HG03025 (cell line): ENCODE results near the gene SMIM24.
"Not testable (repeated sequence)": the region's sequence is repeated elsewhere in the genome, so short reads cannot be mapped to it uniquely, and the experiment has no call there.

ENCODE experiments used
- ATAC-seq: cut with Tn5 transposase; IDR thresholded peaks from one replicate; pipeline ENCODE4 v1.9.1; 2021; ENCODE audit warnings: mild to moderate bottlenecking, moderate library complexity; ENCODE audit not compliant: unreplicated experiment, low FRiP score

Gene SMIM24

GRCh38 chr19:3440082-3440481 lies 40.2 kb downstream of the SMIM24 start:
- ATAC-seq, result no peak

- peak; percentile 80 for ATAC-seq
These were observed 45.4 kb downstream of the SMIM24 start for GRCh38 chr19:3434630-3435553.

GRCh38 chr19:3433805-3434540 lies 46.4 kb downstream of the SMIM24 start:
- ATAC-seq, result no peak

- no peak for ATAC-seq
These were observed 47.0 kb downstream of the SMIM24 start for GRCh38 chr19:3433313-3433712.

- ATAC-seq, result no peak
These were observed 48.4 kb downstream of the SMIM24 start for GRCh38 chr19:3431760-3432397.

- ATAC-seq, result not testable (repeated sequence)
These were observed 50.0 kb downstream of the SMIM24 start for GRCh38 chr19:3430366-3430680.

GRCh38 chr19:3426433-3426832 lies 53.9 kb downstream of the SMIM24 start:
- ATAC-seq, result no peak
